AG04450 (cell line): ENCODE data around the gene ARHGAP15. TPM values are rescaled to one million over a fixed set of nuclear protein-coding genes. Genes with fewer than 3 reads are reported as not detected.

Experiments used
- CTCF ChIA-PET: fragments of 300-600, 350-600 bp; formaldehyde crosslinking; extraction: SDS; loops from one replicate; lab custom pipeline; 2022; ENCODE audit warnings: antibody characterized with exemption, inconsistent platforms; lab: Charles Lee
- POLR2A ChIA-PET: fragments of 350-600 bp; formaldehyde crosslinking; extraction: SDS; loops from one replicate; lab custom pipeline; 2021; ENCODE audit warnings: antibody characterized with exemption, inconsistent platforms; lab: Yijun Ruan, JAX
- DNase-seq: peaks from one replicate; pipeline ENCODE4 v3.0.0-alpha.2; 2011; ENCODE audit warnings: low read depth, low spot score
- H3K27ac ChIP-seq: one replicate; pipeline ENCODE4 v1.5.1; 2012; ENCODE audit warnings: low read depth, low read length, control low read depth
- H3K27me3 ChIP-seq: one replicate; pipeline ENCODE4 v1.6.0; 2012; ENCODE audit warnings: low read length; ENCODE audit not compliant: control insufficient read depth, insufficient read depth
- H3K4me3 ChIP-seq: 2 replicates; pipeline ENCODE4 v1.5.1; 2011; ENCODE audit warnings: mild to moderate bottlenecking, low read depth, low read length, control low read depth
- H3K9me3 ChIP-seq: 2 replicates; pipeline ENCODE4 v1.5.1; 2012; ENCODE audit warnings: low read length; ENCODE audit not compliant: control insufficient read depth, insufficient read depth
- CTCF ChIP-seq: IDR thresholded peaks from 2 replicates; pipeline ENCODE4 v1.5.1; 2011; ENCODE audit warnings: low read depth, low read length, control low read depth, inconsistent platforms
- polyA plus RNA-seq: library from polyadenylated mRNA; depleted of rRNA; stranded (reverse); fragments of >200 nt; gene quantifications from 2 replicates; pipeline ENCODE4 v1.2.3, GENCODE V29; 2011

ARHGAP15 gene
- polyA plus RNA-seq, 1 experiment, result not detected

- no peak overlapping the region for H3K27ac ChIP-seq
- H3K9me3 ChIP-seq, result no peaks in the 10 kb centered on the region
- ChIA-PET POLR2A (no interaction called here), CTCF (no interaction called here)
- no peaks in the 10 kb centered on the region for H3K27me3 ChIP-seq
- no peak overlapping the region for H3K4me3 ChIP-seq
- no peak for DNase-seq
- TF ChIP-seq CTCF, result no peak
These were observed 506.7 kb downstream of the ARHGAP15 start for GRCh38 chr2:143635936-143636335.

GRCh38 chr2:143640826-143641225 is 511.6 kb downstream of the ARHGAP15 start:
- no peak for TF ChIP-seq CTCF

GRCh38 chr2:143645921-143646645 is 516.9 kb downstream of the ARHGAP15 start:
- H3K9me3 ChIP-seq, result no peaks in the 10 kb centered on the region
- DNase-seq, result no peak
- ChIA-PET POLR2A (interaction anchor here (0.5 kb wide), 1 partner anchor 11 kb away, joined by 6 read pairs; no protein-coding TSS in a partner anchor), CTCF (no interaction called here)
- no peak overlapping the region for H3K4me3 ChIP-seq
- H3K27ac ChIP-seq, result no peak overlapping the region
- TF ChIP-seq CTCF, result no peak
- no peaks in the 10 kb centered on the region for H3K27me3 ChIP-seq

More at GRCh38 chr2:143640826-143641225, 511.6 kb downstream of the ARHGAP15 start:
- ChIA-PET POLR2A (interaction anchor here (0.7 kb wide), 1 partner anchor 11 kb away, joined by 3 read pairs; no protein-coding TSS in a partner anchor), CTCF (interaction anchor here (0.6 kb wide), 1 partner anchor 573 kb away, joined by 3 read pairs; no protein-coding TSS in a partner anchor)
- no peaks in the 10 kb centered on the region for H3K27me3 ChIP-seq
- H3K4me3 ChIP-seq, result no peak overlapping the region
- H3K27ac ChIP-seq, result no peak overlapping the region
- no peaks in the 10 kb centered on the region for H3K9me3 ChIP-seq
- DNase-seq, result no peak

GRCh38 chr2:143649226-143649740 is 520.1 kb downstream of the ARHGAP15 start:
- no peaks in the 10 kb centered on the region for H3K9me3 ChIP-seq
- no peak overlapping the region for H3K27ac ChIP-seq
- POLR2A ChIA-PET, result no interaction called here
- CTCF ChIA-PET, result no interaction called here
- H3K27me3 ChIP-seq, result no peaks in the 10 kb centered on the region
- TF ChIP-seq CTCF, result no peak
- no peak for DNase-seq
- H3K4me3 ChIP-seq, result no peak overlapping the region

GRCh38 chr2:143652692-143653091 is 523.5 kb downstream of the ARHGAP15 start:
- CTCF ChIA-PET, result no interaction called here
- POLR2A ChIA-PET, result no interaction called here
- no peak for DNase-seq
- no peak overlapping the region for H3K4me3 ChIP-seq
- H3K27me3 ChIP-seq, result no peaks in the 10 kb centered on the region
- no peak for TF ChIP-seq CTCF
- H3K27ac ChIP-seq, result no peak overlapping the region
- no peaks in the 10 kb centered on the region for H3K9me3 ChIP-seq
